HG02943 (cell line): Measurements from ENCODE around the gene LRIT3.
"Not testable (repeated sequence)": the region's sequence is repeated elsewhere in the genome, so short reads cannot be mapped to it uniquely, and the experiment has no call there.

Source experiments
- ATAC-seq: cut with Tn5 transposase; IDR thresholded peaks from one replicate; pipeline ENCODE4 v1.9.1; 2021; ENCODE audit warnings: mild to moderate bottlenecking, low read depth, moderate library complexity; ENCODE audit not compliant: unreplicated experiment

LRIT3 gene

DNA sequence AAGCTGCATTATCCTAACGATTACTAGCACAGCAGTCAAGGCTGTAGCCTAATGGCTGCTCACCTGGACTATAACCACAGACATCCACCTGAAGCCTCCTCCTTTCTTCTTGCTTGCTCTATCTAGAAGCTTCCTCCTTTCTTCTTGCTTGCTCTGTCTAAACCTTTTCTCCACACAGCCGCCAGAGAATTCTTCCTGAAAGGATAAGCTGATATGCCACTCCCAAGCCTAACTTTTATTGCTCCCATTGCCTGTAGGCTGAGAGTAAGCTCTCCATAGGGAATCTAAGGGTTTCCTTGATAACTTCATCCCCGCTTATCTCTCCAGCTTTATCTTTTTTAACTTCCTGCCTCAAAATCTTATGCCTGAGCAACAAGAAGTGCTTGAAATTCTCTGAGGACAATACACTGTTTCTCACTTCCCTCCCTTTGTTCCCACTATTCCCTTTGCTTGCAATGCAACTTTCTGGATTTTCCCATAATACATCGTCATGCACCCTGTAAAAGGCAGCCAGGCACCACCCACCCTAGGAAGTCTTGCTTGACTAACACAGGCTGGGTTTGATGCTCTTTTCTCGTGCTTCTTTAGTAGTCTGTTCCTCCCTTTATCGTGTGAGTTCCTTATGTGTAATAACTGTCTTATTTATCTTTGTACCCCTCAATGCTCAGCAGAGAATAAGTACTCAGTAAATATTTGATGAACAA lies 1.4 kb upstream of the LRIT3 start:
- no peak for ATAC-seq

DNA sequence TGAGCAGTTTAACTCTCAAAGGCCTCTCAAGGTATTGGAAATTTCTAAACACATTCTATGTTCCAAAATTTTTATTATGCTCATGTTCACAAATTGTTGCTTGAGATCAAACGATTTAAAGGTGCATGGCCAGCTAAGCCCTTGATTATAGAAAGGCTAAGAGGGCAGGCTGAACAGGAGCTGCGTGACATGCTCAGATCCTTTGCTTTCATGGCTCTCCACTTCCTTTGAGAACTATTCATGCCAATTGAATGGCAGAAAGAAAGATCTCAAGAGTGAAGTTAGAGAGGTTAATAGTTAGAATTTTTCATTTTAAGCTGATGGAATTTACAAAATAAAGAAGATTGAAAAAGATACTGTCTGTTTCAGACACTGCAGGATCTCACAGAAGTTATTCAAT lies 594 bp downstream of the LRIT3 start:
- ATAC-seq = no peak

DNA sequence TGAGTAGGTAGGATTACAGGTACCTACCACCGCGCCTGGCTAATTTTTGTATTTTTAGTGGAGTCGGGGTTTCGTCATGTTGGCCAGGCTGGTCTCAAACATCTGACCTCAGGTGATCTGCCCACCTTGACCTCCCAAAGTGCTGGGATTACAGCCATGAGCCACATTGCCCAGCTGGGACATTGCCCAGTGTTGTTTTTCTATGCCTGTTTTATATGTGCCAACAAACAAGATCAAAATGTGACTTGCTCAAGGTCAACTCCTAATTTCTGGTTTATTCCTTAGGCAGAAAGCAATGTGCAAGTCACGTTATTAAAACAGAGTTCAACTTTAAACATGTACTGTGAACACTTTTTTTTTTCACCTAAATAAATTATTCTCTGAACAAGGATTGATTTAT lies 2.7 kb downstream of the LRIT3 start:
- no peak for ATAC-seq

DNA sequence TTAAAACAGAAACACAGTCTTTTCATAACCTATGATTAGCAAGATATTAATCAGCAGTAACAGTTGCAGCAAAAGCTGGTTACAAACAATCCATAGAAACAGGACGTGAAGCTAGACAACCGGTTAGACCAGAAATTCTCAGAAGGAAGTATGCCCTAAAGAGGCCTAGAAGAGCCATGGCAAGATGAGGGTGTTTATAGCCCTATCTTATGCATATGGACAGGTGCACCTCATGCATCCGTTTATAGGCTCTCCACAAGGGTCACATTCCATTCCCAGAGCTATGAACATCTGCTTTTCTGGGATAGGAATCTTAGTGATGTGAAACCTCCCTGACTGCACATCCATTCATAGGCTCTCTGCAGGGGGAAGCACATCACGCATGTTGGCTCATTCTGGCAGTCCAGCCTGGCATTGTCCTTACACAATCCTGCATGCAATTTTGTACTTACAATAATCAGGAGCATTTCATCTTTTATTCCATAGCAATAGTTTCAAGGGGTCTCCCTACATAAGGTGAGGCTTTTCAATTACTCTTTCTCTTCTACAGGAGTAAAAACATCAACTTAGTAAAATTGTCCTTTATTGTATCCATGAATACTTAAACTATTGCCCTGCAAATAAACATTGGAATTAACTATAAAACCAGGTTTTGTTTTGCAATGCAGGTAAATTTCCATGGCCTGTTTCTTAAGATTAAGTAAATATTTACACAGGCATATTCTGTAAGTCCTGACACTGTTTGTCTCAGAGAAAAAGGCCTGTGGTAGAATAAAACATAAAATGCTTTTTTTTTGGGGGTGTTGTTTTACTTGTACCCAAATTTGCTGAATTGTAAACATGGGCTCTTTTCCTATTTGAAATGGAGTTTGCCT lies 11.8 kb downstream of the LRIT3 start:
- not testable (repeated sequence) for ATAC-seq

DNA sequence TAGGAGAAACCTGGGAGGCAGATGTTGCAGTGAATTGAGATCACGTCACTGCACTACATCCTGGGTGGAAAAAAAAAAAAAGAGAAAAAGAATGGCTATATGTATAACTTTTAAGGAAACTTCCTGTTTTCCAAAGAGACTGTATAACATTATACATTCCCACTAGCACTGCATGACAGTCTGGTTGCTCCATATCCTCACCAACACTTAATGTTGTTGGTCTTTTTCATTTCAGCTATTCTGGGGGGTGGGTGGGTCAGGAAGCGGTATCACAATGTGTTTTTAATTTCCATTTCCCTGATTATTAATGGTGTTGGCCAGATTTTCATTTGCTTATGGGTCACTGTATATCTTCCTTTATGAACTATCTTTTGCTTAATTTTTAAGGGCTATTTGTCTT lies 13.4 kb downstream of the LRIT3 start:
- ATAC-seq = no peak

DNA sequence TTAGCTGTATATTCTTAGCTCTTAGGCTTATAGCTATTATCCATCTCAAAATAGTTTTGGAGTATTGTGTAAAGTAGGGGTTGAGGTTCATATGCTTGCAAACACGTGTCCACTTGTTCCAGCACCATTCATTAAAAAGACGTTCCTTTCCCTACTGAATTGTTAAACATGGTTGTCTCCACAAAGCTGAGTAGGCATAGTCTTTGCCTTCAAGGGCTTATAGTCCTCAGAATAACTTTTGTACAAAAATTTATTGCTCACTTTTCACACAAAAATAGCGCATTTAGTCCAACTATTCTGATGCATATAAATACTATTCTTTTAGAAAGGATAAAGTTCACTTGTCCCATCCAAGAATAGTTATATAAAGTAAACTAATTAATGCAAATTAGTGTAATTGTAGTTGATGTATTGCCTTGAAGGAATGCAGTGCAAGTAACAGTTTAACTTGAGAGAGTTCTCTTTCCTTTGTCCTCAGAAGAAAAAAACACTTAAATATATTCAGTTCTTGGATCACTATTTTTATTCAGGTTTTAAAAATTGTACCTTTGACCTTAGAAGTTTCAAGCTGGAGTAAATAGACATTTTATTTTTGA lies 14.1 kb downstream of the LRIT3 start:
- ATAC-seq = no peak

DNA sequence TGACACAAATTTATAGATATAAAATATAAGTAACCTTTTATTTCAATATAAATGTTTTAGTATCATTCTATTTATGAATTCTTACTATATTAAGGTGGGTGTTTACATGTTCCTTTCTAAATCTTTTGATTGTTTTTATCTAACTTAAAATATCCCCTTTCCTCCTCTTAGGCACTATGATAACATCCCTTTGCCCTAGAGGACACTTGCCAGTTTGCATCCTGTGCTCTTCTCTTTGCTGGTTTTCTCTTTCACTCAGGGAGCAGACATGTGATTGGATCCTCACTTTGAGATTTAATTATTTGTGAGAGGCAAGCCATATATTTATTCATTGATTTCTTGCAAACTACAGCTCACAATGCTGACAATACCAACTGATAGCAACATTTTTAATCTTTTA lies 16.2 kb downstream of the LRIT3 start:
- ATAC-seq = no peak

DNA sequence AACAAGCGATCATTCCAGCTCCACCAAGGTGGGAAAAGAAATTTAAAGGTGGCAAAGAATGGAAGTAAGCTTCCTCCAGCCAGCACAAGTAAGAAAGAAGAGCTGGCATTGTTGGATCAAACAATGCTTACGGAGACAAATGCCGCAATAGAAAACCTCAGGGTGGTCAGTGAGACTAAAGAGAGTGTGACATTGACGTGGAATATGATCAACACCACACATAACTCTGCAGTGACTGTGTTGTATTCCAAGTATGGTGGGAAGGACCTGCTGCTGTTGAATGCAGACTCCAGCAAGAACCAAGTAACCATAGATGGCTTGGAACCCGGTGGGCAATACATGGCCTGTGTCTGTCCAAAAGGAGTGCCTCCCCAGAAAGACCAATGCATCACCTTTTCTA lies 22.2 kb downstream of the LRIT3 start:
- ATAC-seq = no peak

DNA sequence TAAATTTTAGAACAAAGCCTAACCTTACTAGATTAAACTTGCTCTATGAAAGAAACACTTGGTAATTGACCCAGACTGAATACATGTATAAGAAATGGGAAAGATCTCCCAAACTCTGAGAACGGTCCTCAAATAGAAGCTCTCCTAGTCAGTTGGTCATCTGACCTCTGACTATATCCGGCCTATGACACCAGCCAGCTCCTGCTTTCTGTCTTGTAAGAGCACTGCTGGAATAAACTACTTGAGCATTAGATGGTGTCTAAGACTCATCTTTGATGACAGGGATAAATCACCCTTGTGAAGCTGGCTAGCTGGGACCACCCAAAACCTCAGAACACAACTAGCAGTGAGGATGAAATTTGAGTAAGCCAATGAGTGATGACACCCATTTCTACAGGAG lies 24.2 kb downstream of the LRIT3 start:
- ATAC-seq = no peak

DNA sequence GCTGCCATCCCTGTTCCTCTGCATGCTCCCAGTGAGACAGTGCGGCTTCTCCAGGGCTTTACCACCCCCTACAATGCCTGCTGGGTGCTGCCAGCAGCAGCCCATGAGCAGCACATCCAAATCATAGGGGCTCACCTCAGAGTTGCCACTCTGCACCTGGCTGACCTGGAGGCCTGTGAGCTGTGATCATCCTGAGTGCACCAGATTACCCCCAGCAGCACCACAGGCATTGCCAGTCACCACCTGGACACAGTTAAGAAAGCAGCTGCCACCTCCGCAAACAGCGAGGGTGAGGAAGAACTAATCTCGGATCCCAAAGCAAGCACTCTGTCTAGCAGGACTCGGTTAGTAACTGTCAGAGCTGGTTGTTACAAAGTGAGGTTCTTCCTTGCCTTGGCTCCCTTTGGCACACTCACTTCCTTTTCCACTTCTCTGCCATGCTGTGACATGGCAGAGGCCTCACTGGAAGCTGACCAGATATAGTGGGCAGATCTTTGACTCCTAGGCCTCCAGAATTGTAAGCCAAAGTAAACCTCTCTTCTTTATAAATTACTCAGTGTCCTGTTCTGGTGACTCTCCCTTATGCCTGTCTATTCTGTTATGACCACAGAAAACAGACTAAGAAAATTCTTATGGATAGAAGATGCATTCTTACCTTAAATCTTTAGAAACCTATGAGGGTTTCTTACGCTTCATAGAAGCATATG lies 25.2 kb downstream of the LRIT3 start:
- no peak for ATAC-seq

DNA sequence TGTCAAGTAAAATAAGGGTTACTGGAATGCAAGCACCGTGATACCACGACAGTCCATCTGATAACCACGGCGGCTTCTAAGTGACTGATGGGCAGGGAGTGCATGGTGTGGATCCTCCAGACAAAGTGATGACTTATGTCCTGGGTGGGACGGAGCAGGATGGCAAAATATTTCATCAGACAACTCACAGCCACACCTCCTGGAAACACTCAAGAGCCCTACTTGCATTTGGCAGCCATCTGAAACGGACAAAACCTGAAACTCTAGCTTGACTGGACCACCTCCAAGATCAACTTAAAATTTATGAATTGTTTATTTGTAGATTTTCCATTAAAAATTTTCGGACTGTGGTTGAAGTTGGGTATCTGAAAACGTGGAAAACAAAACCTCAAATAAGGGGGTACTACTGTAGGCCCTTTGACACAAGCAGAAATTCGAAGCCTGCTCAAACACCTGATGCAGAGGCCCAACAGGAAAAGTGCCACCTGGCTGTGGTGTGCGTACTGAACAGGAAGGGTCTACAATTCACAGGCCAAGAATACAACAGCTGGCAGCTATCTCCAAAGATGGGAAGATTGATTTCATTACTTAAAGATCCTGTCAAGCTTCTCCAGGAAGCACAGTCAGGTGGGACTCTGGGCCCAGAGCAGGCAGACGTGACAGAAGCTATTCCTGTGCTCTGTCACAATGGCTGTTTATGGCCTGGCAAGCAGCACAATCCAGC lies 26.0 kb downstream of the LRIT3 start:
- no peak for ATAC-seq

DNA sequence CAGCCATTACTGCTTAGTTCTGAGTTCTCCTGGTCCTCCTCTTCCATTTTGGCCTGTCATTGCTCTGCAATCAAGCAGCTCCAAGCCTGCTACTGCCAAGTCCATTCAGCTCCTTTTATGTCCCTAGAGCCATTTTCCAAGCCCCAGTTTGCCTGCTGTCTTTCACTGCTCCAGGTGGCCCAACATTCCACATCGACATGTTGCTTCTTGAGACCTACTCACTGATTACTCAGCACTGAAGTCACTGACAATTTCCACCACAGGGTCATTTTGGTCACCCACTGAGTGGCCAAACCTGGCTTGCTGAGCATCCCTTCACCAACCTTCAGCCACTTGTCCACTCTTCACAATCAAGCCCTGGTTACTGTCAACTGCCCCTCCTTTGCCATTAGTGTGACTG lies 27.2 kb downstream of the LRIT3 start:
- no peak for ATAC-seq

DNA sequence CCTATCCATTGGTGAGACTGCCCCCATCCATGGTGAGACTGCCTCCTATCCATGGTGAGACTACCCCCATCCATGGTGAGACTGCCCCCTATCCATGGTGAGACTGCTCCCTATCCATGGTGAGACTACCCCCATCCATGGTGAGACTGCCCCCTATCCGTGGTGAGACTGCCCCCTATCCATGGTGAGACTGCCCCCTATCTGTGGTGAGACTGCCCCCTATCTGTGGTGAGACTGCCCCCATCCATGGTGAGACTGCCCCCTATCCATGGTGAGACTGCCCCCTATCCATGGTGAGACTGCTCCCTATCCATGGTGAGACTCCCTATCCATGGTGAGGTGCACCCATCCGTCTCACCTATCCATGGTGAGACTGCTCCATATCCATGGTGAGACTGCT lies 27.6 kb downstream of the LRIT3 start:
- not testable (repeated sequence) for ATAC-seq

DNA sequence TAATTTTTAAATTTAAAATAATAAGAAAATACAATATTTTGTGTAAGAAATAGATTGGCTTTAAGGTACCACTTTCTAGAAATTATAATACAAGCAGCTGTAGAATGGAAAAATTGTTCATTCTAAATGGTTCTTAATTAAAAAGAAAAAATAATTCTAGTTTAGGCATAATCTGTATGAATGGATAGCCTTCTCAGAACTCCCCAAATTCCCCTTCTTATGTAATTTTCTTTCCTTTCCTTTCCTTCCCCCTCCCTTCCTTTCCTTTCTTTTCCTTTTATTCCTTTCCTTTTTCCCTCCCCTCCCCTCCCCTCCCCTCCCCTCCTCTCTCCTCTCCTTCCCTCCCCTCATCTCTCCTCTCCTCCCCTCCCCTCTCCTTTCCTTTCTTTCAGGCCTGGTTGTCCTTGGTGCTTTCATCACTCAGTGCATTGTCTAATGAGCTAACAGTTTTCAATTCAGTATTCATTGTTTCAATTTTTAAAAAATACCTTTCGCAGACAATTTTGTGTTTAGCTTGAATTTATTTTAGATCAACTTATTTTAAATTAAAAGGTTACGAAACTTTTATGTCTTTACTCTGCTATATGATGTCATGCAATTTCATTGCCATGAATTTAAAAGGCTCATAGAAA lies 28.8 kb downstream of the LRIT3 start:
- no peak for ATAC-seq

DNA sequence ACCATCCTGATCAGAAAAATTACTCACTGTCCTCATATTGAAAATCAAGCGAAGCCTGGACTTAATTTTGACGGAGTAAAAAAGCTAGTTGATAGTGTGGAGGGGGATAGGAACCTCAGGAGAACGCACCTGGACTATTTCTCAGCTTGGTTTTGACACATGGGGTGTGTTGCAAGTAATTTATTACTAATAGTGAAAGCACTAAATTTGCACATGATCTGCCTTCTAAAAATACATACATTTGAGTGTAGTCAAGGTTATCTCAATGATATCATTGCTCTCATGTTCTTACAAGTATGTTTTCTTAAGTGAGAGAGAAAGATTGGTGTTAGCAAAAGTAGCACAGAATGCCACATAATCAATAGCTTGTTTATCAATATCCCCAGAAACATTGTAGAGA lies 29.5 kb downstream of the LRIT3 start:
- ATAC-seq = peak; percentile 72

DNA sequence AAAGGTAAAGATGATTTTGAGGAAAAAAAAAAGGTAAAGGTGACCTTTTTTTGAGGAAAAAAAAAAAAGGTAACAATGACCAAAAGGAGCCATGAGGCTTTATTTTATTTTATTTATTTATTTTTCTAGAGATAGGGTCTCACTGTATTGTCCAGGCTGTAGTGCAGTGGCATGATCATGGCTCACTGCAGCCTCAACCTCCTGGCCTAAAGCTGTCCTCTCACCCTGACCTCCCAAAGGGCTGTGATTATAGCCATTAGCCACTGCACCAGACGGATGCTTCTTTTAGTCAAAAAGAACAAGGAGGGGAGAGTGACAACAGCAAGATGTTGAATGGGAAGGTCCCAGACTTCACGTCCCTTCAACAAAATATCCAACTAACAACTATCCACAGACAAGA lies 30.4 kb downstream of the LRIT3 start:
- ATAC-seq = no peak

DNA sequence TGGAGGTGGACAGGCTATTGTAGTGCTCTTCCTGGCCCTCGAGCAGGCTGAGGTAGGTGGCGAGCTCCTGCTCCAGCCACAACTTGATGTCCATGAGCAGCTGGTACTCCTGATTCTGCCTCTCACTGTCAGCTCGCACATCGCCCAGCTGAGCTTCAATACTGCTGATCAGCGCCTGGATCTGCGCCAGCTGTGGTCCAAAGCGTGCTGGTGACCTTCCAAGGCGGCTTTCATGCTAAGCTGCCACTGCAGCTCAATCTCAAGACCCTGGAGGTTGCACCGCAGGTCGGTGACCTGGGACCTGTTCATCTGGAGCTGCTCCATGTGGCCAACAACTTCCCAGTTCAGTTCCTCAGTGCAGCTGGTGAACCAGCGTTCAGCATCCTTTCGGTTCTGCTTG lies 31.2 kb downstream of the LRIT3 start:
- ATAC-seq = no peak

DNA sequence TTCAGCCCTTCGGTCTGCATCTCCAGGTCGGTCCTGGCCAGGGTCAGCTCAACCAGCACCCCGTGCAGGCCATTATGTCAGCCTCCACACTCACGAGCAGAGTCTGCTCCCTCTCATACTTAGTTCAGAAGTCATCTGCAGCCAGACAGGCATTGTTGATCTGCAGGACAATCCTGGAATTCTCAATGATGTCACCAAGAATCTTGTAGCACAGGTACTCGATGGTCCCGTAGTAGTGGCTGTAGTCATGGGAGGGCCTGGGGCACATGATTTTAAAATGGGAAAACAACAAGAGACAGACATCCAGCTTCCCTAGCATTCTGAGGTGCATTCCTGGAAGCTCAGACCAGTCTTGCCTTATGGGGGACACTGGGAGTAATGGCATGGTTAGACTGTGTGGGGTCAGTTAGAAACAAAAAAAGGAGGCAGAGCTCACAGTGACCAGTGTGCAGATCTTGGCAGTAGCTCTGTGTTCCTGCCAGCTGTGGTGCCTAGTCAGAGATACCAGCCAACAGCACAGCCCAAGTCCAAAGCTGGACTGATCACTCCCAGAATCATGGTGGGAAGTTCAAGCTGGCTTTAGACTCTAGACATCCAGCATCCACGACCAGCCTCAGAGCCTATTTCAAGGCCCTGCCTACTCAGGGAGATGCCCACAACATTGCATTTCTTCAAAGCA lies 31.9 kb downstream of the LRIT3 start:
- ATAC-seq = no peak

DNA sequence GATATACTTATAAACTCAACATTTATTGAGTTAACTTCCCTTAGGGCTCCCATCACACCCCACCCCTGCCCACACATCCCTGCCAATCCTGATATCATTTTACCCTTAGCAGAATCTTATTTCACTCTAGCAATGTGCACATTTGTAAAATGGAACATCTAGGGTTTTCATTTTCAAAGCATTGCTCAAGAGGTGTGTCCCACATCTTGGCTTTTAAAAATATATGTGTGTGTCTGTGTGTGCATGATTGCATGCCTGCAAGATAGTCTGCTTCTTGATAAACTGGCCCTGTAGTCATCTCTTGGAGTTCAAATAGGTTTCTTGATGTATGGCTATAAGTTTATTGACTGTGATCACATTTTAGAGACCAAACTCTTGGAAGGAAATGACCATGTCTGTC lies 38.4 kb downstream of the LRIT3 start:
- ATAC-seq = no peak
